ENCODE measurements around the gene LRRC8C.

DNA sequence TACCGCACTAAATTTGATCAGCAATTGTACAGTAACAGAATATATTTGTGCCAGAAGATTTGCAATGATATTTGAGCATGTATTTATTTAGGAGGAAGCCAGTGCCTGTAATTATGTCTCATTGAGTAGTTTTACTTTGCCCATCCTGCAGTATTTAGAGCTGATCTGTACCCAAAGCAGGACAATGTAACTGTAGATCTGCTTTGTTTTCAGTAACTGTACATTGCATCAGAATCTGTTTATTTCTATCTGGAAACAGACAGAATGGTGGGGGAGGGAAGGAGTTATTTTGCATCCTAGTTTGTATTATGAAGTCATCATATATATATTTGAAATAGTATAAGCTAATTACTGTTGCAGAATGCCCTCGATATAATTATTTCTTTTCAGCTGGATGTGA is 36.2 kb upstream of the LRRC8C start:
- TF ChIP-seq, protein P1, sequence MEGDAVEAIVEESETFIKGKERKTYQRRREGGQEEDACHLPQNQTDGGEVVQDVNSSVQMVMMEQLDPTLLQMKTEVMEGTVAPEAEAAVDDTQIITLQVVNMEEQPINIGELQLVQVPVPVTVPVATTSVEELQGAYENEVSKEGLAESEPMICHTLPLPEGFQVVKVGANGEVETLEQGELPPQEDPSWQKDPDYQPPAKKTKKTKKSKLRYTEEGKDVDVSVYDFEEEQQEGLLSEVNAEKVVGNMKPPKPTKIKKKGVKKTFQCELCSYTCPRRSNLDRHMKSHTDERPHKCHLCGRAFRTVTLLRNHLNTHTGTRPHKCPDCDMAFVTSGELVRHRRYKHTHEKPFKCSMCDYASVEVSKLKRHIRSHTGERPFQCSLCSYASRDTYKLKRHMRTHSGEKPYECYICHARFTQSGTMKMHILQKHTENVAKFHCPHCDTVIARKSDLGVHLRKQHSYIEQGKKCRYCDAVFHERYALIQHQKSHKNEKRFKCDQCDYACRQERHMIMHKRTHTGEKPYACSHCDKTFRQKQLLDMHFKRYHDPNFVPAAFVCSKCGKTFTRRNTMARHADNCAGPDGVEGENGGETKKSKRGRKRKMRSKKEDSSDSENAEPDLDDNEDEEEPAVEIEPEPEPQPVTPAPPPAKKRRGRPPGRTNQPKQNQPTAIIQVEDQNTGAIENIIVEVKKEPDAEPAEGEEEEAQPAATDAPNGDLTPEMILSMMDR (IDR thresholded peaks at IDR 0.05), result no peak
- TF ChIP-seq POLR2A (IDR thresholded peaks at IDR 0.05), result no peak

Data from heart left ventricle (tissue), 13 donors.